ENCODE data around the gene CACNB4. TPM values are rescaled to one million over a fixed set of nuclear protein-coding genes. Genes with fewer than 3 reads are reported as not detected.

The CACNB4 gene
- total RNA-seq, 4 donors from 2014 or later, result 1.5 to 5.4 (median 2.4) TPM

DNA sequence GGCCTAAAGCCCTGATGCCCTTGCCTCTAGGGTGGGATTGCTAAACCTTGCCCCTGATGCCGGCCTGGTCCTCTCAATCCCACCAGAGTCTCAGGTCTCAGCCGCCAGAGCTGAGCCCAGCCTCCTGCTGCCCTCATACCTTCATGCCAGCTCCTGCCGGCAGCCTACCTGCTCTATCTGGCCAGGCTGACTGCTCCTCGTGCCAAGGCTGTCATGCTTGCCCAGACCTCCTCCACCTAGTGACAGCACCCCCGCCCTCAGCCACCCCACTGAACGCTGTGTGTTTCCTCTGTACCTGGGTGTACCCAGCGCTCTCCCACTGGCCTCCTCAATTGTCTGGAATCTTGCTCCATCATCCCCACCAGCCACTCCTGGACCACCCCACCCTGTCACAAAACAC lies 120.1 kb downstream of the CACNB4 start:
- TF ChIP-seq, protein P1, sequence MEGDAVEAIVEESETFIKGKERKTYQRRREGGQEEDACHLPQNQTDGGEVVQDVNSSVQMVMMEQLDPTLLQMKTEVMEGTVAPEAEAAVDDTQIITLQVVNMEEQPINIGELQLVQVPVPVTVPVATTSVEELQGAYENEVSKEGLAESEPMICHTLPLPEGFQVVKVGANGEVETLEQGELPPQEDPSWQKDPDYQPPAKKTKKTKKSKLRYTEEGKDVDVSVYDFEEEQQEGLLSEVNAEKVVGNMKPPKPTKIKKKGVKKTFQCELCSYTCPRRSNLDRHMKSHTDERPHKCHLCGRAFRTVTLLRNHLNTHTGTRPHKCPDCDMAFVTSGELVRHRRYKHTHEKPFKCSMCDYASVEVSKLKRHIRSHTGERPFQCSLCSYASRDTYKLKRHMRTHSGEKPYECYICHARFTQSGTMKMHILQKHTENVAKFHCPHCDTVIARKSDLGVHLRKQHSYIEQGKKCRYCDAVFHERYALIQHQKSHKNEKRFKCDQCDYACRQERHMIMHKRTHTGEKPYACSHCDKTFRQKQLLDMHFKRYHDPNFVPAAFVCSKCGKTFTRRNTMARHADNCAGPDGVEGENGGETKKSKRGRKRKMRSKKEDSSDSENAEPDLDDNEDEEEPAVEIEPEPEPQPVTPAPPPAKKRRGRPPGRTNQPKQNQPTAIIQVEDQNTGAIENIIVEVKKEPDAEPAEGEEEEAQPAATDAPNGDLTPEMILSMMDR (IDR thresholded peaks at IDR 0.05), result no peak
- no peak for ATAC-seq (ENCODE audit: low FRiP score)
- DNase-seq (ENCODE audit: low spot score), result no peak

DNA sequence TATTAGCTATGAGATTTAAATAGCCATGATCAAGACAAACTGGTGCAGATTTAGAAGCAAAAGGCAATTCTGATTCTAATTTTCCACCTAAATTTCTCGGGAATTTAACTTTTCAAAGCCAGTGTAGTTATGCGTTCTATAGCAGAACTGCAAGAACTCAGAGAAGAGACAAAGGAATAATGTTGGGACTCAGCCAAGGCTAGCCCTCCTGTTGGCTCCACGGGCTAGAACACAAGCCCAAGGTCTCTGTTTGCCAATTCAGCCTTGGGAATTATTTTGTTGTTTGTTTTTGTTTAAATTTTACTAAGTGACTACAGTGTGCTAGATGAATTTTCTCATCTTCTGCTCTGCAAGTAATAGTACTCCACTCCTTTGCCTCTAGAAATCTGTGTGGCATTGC lies 121.2 kb downstream of the CACNB4 start:
- TF ChIP-seq, protein P1 (IDR thresholded peaks at IDR 0.05), result no peak
- DNase-seq (ENCODE audit: low spot score) (no peak), ATAC-seq (ENCODE audit: low FRiP score) (no peak)

DNA sequence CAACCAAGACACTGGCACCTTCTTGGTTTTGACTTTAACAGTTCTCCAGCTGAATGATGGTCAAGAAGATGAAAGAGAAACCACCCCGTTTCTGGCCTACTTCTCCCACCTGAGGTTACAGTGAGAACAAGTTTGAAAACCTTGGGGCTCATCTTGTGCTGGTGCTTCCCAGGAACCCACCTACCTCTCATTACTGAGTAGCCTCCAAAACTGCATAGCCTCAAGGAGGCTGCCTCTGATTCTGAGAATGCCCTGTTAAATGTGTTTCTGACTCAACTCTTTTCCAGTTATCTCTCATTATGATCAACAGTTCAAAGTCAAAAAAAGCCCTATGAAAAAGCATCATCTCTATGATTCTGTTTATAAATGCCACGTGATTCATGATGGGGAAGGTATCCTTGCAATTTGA lies 121.9 kb downstream of the CACNB4 start:
- no peak for ATAC-seq (ENCODE audit: low FRiP score)
- TF ChIP-seq, protein P1 (IDR thresholded peaks at IDR 0.05), result no peak

DNA sequence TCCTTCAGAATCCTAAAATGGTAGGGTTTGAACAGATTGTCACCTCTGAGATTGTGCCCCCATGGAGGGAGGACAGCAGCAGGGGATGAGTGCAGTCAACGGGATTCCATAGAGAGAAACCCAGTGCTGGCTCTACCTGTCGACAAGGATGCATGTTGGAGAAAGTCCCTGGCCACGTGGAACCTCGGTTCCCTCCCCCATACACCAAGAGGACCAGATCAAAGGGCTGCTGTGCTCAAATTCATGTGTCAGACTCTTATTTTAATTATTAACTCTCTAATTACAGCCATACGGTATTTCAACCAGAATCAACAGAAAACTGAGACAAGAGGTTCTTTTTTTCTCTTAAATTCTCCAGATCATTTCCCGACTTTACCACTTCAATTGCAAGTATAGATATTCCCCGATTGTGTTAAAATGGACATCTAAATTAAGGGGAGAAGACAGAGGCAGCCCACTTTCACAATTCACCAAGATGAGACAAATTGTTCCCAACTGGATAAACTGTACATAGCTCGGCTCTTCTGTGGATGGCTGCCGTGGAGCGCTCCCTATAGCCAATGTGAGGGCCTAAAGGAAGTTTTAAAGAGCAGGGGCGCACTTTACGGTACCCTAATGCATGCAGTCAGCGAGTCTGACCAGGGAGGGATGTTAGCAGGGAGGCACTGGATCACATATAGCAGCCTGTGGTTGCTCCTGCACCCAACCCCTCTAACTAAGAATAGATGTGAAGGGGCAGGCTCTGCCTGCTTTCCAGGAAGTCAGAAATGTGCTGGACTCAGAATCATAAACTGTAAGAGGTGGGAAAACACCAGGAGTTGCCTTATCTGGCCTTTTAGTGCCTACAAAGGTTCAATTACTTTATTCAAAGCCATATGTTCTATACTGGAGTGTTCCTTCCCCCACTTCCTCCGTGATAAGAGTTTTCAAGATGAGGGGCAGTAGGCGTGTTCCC lies 123.1 kb downstream of the CACNB4 start:
- ATAC-seq (ENCODE audit: low FRiP score) (no peak), DNase-seq (ENCODE audit: low spot score) (no peak)
- TF ChIP-seq, protein P1 (IDR thresholded peaks at IDR 0.05), result no peak

More for the DNA sequence above, 121.9 kb downstream of the CACNB4 start:
- no peak for DNase-seq (ENCODE audit: low spot score)

DNA sequence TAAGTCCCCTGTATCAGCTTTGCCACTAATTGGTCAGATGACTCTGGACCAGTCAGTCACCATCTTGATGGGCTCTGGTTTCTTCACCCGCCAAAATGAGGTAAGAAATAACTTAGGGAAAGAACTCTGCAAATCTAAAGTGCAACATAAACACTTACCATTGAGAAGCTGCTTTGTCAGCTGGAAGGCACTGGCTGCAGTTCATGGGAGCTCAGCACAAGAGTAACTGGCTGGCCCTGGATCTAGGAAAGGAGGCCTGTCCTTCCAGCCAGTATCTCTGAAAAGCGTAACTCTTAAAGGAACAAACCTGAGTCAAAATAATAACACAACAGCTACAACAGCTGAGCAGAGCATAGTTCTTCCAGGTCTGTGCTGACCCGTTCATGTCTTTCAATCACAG lies 123.9 kb downstream of the CACNB4 start:
- ATAC-seq (ENCODE audit: low FRiP score) (no peak), DNase-seq (ENCODE audit: low spot score) (no peak)
- TF ChIP-seq, protein P1 (IDR thresholded peaks at IDR 0.05), result no peak

DNA sequence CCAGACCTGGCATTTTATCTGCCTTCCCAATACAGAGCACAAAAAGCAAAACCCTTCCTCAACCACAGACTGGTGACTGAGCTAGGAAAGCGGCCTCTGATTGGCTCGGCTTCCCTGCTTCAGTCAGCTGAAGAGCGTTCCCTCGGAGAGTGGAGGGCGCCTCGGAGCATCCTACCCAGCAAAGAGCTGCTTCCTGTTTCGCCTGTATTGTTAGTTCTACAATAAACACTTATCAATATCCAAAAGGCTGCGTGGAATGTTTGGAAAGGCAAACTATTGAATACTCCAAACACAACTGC lies 125.0 kb downstream of the CACNB4 start:
- ATAC-seq (ENCODE audit: low FRiP score) (no peak), DNase-seq (ENCODE audit: low spot score) (no peak)
- TF ChIP-seq, protein P1 (IDR thresholded peaks at IDR 0.05), result no peak
